Spleen (tissue), 7 donors: ENCODE measurements around the gene SLC7A10.

Source experiments
- POLR2A ChIP-seq, 3 donors: fragments of 450-650 bp; IDR thresholded peaks; one replicate each; pipeline ENCODE4 v1.5.1; 2017; ENCODE audit warnings: antibody characterized with exemption in 3 of 3, mild to moderate bottlenecking in 1 of 3
- TF ChIP-seq, protein P1 (sequence below), 11 experiments: fragments of 200-600 bp in 7 of 11; fragments of 450-650 bp in 4 of 11; sonication (generic) in 4 of 11; IDR thresholded peaks in 8 of 11; conservative IDR thresholded peaks in 3 of 11; 1 replicate in 7 of 11; 2 replicates in 4 of 11; pipeline versions ENCODE4 v1.4.0 to v1.8.0; 2016 to 2021; ENCODE audit warnings: antibody characterized with exemption in 11 of 11, inconsistent platforms in 4 of 11, mild to moderate bottlenecking in 1 of 11
- donor health status: DM: no; HTN: no; CAD: no; lungs with moderate emphysema.
- donor health status: DM: no; HTN: no; CAD: no.
- donor health status: DM: no; HTN: no; CAD: no.

GRCh38 chr19:33207903-33208302 is 17.7 kb downstream of the SLC7A10 start:
- TF ChIP-seq, protein P1, sequence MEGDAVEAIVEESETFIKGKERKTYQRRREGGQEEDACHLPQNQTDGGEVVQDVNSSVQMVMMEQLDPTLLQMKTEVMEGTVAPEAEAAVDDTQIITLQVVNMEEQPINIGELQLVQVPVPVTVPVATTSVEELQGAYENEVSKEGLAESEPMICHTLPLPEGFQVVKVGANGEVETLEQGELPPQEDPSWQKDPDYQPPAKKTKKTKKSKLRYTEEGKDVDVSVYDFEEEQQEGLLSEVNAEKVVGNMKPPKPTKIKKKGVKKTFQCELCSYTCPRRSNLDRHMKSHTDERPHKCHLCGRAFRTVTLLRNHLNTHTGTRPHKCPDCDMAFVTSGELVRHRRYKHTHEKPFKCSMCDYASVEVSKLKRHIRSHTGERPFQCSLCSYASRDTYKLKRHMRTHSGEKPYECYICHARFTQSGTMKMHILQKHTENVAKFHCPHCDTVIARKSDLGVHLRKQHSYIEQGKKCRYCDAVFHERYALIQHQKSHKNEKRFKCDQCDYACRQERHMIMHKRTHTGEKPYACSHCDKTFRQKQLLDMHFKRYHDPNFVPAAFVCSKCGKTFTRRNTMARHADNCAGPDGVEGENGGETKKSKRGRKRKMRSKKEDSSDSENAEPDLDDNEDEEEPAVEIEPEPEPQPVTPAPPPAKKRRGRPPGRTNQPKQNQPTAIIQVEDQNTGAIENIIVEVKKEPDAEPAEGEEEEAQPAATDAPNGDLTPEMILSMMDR (IDR thresholded peaks at IDR 0.05 in 8 of 11, conservative IDR thresholded peaks at IDR 0.05 in 3 of 11) = no peak
- no peak for TF ChIP-seq POLR2A (IDR thresholded peaks at IDR 0.05)
